T47D (cell line): Measurements from ENCODE around the gene MOB2.

Experiments used
- DNase-seq, 2 experiments: peaks; one replicate each; pipeline versions ENCODE4 v3.0.0 to v3.0.0-alpha.2; 2011 to 2012; ENCODE audit warnings: low read depth in 1 of 2, low spot score in 1 of 2
- JUND ChIP-seq: IDR thresholded peaks from 2 replicates; pipeline ENCODE4 v1.6.1; 2012; ENCODE audit warnings: low read depth
- in situ Hi-C: cut with HindIII; loops from 2 replicates; pipeline ENCODE4 v1.10.0; 2016; ENCODE audit warnings: low sequenced_read_pairs, low pct_unique_long_range_greater_than_20kb

Gene MOB2

GRCh38 chr11:1478011-1478410, 8.6 kb downstream of the MOB2 start:
- in situ Hi-C loops: no loop called here
- no peak for TF ChIP-seq JUND
- no peak for DNase-seq

GRCh38 chr11:1476940-1477736, 9.4 kb downstream of the MOB2 start:
- DNase-seq: no peak
- TF ChIP-seq JUND: no peak
- in situ Hi-C loops: no loop called here

- in situ Hi-C loops: no loop called here
- no peak for DNase-seq
- no peak for TF ChIP-seq JUND
Observed at GRCh38 chr11:1475841-1476240, 10.7 kb downstream of the MOB2 start.

GRCh38 chr11:1473786-1474185, 12.8 kb downstream of the MOB2 start:
- no peak for DNase-seq
- in situ Hi-C loops: no loop called here
- TF ChIP-seq JUND: no peak

- no peak for TF ChIP-seq JUND
- in situ Hi-C loops: no loop called here
- DNase-seq: no peak
Observed at GRCh38 chr11:1473011-1473628, 13.5 kb downstream of the MOB2 start.

GRCh38 chr11:1472180-1473005, 14.2 kb downstream of the MOB2 start:
- in situ Hi-C loops: no loop called here
- TF ChIP-seq JUND: no peak
- DNase-seq: no peak

- no peak for DNase-seq
- no peak for TF ChIP-seq JUND
- in situ Hi-C loops: no loop called here
Observed at GRCh38 chr11:1471736-1472135, 14.8 kb downstream of the MOB2 start.

GRCh38 chr11:1470681-1471611, 15.6 kb downstream of the MOB2 start:
- no peak for TF ChIP-seq JUND
- DNase-seq: no peak
- in situ Hi-C loops: no loop called here

- in situ Hi-C loops: no loop called here
- no peak for TF ChIP-seq JUND
- no peak for DNase-seq
Observed at GRCh38 chr11:1469911-1470680, 16.5 kb downstream of the MOB2 start.

- TF ChIP-seq JUND: no peak
- in situ Hi-C loops: no loop called here
- DNase-seq: no peak
Observed at GRCh38 chr11:1469287-1469910, 17.2 kb downstream of the MOB2 start.

GRCh38 chr11:1468473-1469066, 18.0 kb downstream of the MOB2 start:
- in situ Hi-C loops: no loop called here
- no peak for DNase-seq
- TF ChIP-seq JUND: no peak
